ENCODE measurements around the gene CASP1.
A peak's percentile ranks its signal among the peaks of the same experiment; 100 is the strongest.
"Not testable (repeated sequence)": the region's sequence is repeated elsewhere in the genome, so short reads cannot be mapped to it uniquely, and the experiment has no call there.

CASP1 gene

DNA sequence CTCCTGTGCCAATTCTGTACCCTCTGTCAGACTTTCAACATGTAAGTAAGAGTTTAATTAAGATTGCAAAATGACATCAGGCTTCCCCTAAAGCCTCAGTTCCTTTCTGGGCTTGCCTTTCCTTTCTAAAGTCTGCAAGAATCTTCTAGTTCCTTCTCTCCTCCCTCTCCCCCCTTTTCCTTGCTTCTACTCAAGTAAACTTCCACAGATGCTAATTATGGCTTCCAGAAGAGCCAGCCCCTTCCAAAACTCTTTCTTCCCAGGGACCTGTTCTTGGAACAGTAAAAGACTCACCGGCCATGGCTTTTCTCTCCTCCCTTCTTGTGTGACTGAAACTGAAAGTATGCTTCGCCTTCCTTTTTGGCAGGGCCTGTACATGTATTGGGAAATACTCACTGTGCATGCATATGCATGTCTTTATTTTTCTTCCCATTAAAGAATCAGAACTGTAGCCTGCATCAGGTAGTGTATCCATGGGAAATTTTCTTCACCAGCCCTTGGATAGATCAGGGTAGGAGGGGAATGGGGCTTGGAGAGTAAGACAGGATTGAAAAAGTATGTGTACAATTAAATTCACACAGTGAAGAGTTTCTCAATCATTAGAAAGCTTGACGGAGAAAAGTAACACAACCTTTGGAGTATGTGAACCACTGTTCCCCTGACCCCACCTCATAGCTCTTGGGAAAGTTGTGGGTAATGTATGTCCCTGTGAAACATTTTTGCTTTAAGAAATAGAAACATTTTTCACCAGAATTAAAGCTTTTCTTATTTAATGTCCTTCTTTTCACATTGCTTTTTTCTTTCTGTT is at the start of gene CASP1:
TSS of gene CASP1 (minus strand) at position 332 of the 808 bp plus-strand sequence. CDS start at position 301, 31 bp downstream.
- peak; percentile 73 to 88 (median 83) for DNase-seq

GRCh38 chr11:105081412-105082150 is 46.6 kb upstream of the CASP1 start:
- DNase-seq, result no peak

GRCh38 chr11:105080171-105080906 is 45.4 kb upstream of the CASP1 start:
- peak in 2 of 3 donors; percentile 40 to 62 for DNase-seq

DNA sequence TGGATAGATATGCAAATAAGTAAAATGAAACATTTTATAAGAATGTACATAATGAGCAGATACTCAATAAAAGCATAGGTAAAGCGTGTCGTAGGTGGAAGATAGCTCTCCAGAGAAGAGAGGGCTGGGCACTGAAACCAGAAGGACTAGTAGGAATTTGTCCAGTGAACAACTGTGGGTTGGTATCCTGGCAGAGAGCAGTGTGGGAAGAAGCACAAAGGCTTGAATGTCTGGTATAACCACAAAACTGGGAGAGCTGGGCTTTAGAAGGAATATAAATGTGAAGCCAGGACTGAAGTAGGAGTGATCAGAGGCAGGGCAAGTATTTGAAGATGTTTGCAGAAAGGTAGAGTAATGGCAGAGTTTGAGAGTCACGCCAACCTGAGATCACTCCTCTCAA is 43.3 kb upstream of the CASP1 start:
- no peak for DNase-seq

DNA sequence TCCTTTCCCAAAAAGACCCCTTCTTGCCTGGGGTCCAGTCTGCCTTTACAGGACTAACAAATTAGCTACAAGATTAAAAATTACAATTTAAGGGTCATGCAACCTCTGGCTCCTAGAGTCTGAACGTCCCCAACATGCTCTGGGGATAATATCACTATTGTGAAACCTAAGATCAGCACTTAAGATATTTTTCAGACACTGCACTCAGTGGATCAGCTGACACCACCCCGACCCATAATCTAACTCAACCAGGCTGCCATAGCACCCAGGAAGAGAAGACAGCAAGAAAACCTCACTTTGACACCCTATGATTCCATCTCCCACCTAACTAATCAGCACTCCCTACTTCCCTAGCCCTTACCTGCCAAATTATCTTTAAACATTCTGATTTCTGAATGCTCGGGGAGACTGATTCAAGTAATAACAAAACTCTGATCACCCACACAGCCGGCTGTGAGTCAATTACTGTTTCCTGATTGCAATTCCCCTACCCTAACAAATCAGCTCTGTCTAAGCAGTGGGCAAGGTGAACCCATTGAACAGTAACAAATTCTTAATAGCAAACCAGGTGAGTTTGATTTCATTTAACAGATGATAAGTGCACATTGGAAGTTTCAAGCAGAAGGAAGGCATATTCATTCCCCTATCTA is 42.3 kb upstream of the CASP1 start:
- not testable (repeated sequence) for DNase-seq

GRCh38 chr11:105074166-105074530 is 39.2 kb upstream of the CASP1 start:
- peak in 1 of 3 donors; percentile 19 for DNase-seq

DNA sequence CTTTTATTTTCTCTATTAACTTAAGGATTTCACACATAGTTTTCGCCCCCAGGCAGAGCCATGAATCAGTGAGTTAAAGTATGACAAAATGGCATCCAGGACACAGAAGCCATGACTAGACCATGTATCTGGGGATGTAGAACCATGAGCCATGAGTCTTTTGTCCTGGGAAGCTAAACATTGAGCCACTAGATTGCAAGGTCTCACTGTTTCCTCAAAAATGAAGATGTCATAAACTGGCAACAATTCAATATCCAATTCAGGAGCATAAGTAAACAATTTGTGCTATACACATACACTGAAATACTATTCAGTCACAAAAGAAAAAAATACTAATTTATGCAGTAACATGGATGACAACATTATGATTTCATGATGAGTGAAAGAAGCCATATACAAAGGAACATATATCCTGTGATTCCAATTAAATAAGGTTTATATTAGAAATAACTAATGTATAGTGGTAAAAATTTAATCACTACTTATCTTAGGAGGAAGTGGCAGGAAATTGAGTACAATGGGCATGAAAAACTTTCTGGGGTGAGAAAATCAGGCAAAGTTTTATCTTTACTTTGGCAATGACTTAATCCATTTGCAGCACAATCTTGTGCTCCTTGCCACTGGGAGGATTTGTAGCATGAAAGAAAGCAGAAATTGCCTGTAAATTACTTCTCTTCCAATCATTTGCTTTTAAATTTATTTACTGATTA is 38.7 kb upstream of the CASP1 start:
- peak in 1 of 3 donors; percentile 21 for DNase-seq

DNA sequence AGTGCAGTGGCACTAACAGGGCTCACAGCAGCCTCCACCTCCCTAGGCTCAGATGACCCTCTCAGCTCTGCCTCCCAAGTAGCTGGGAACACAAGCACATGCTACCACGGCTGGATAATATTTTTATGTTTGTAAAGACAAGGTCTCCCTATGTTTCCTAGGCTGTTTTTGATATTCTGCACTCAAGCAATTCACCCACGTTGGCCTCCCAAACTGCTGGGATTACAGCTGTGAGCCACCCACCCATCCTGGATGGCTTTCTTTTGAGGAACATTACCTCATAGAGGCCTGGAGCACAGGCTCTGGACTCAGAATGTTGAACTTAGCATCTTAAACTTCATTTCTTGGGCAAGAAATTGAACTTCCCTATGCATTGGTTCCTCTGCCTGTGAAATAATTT is 37.1 kb upstream of the CASP1 start:
- DNase-seq, result peak in 1 of 3 donors; percentile 42

DNA sequence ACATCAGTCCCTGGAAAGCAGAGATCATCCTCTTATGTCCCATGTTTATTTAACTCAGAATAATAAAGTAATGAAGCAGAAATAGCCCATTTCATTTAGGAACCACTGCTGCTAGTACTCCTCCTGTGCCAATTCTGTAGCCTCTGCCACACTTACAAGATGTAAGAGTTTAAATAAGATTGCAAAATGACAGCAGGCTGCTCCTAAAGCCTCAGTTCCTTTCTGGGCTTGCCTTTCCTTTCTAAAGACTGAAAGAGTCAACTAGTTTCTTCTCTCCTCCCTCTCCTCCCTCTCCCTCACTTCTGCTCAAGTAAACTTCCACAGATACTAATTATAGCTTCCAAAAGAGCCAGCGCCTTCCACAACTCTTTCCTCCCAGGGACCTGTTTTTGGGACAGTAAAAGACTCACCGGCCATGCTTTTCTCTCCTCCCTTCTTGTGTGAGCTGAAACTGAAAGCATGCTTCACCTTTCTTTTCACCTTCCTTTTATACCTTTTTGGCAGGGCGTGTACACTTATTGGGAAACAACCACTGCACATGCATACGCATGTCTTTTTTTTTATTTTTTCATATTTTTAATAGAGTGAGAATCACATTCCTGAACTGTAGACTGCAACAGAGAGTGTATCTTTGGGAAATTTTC is 36.3 kb upstream of the CASP1 start:
- peak in 2 of 3 donors; percentile 26 to 27 for DNase-seq

- peak; percentile 7 to 34 (median 8) for DNase-seq
These were observed 35.4 kb upstream of the CASP1 start for GRCh38 chr11:105070306-105070705.

- not testable (repeated sequence) for DNase-seq
These were observed 34.8 kb upstream of the CASP1 start for GRCh38 chr11:105069749-105070148.

- DNase-seq, result not testable (repeated sequence)
These were observed 28.4 kb upstream of the CASP1 start for GRCh38 chr11:105063245-105063941.

- no peak for DNase-seq
These were observed 22.5 kb upstream of the CASP1 start for GRCh38 chr11:105057432-105057831.

DNA sequence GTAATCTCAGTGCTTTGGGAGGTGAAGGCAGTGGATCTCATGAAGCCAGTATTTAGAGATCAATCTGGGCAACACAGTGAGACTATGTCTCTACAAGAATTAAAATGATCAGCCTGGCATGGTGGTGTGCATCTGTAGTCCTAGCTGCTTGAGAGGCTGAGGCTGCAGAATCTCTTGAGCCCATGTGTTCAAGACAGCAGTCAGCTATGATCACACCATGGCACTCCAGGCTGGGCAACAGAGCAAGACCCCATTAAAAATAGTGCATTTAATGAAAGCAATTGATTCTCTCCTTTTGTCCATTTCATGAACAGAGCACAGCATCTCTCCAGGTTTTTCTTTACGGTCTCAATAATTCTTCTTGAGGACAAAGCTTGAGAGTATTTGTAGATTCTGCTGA is 21.5 kb upstream of the CASP1 start:
- DNase-seq, result no peak

GRCh38 chr11:105054723-105055493 is 20.0 kb upstream of the CASP1 start:
- DNase-seq, result peak in 1 of 3 donors; percentile 53

GRCh38 chr11:105052487-105052886 is 17.5 kb upstream of the CASP1 start:
- no peak for DNase-seq

DNA sequence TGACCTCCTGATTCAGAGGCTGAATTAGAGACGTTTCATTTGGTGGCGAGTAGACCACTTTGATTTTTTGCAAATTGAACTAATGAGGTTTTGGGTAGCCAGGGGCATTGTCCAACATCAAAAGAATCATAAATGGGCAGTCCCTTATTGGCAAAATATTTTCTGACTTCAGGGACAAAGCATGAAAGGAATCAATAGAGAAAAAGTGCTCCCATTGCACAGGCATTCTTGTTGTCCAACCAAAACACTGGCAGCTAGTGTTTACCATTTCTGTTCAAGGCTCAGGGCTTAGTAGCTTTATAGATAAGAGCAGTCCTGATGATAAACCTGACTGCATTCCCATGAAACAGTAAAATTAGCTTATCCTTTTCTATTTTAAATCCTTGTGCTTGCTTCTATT is 16.6 kb upstream of the CASP1 start:
- no peak for DNase-seq

DNA sequence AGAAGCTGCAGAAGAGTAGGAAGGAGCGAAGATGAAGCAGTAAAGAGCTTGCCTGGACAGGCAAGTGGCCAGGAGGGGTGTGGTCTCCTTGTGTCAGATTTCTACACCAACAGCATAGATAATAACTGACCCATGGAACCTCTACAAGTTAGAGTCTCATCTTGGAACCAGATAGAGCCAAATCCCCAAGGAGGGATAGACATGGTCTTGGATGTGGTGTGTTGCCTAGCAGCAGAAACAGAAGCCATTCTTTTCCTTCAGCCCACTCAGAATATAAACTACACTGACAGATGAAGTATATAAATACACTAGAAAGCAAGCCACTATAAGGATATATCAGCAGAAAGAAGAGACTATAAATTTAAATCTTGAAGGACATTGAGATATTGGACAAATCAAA is 14.5 kb upstream of the CASP1 start:
- no peak for DNase-seq

- DNase-seq, result peak; percentile 71 to 89 (median 75)
These were observed 12.1 kb upstream of the CASP1 start for GRCh38 chr11:105046898-105047579.
